H9 (cell line): ENCODE measurements around the gene TACR1. TPM values are rescaled to one million over a fixed set of nuclear protein-coding genes. Genes with fewer than 3 reads are reported as not detected.

Experiments used
- DNase-seq: peaks from one replicate; pipeline ENCODE4 v3.0.0-alpha.2; 2017
- H2AFZ ChIP-seq: one replicate; pipeline ENCODE4 v1.6.1; 2013; ENCODE audit warnings: mild to moderate bottlenecking, low read length, control low read depth, moderate library complexity
- H2AK5ac ChIP-seq: 2 replicates; pipeline ENCODE4 v1.6.1; 2013; ENCODE audit warnings: low read length, control low read depth, mixed read lengths; ENCODE audit not compliant: insufficient read length
- H2BK120ac ChIP-seq: one replicate; pipeline ENCODE4 v1.6.1; 2013; ENCODE audit warnings: low read depth, mild to moderate bottlenecking, low read length, control low read depth, inconsistent platforms; ENCODE audit not compliant: poor library complexity, severe bottlenecking
- H2BK12ac ChIP-seq: 2 replicates; pipeline ENCODE4 v1.6.1; 2013; ENCODE audit warnings: low read length, control low read depth, mixed read lengths, low read depth; ENCODE audit not compliant: insufficient read length
- H2BK15ac ChIP-seq: 2 replicates; pipeline ENCODE4 v1.6.1; 2013; ENCODE audit warnings: low read depth, low read length, control low read depth
- H2BK20ac ChIP-seq: one replicate; pipeline ENCODE4 v1.6.1; 2013; ENCODE audit warnings: low read depth, mild to moderate bottlenecking, low read length, control low read depth, inconsistent platforms; ENCODE audit not compliant: poor library complexity, severe bottlenecking
- H2BK5ac ChIP-seq: 2 replicates; pipeline ENCODE4 v1.6.1; 2013; ENCODE audit warnings: low read length, control low read depth, mixed read lengths; ENCODE audit not compliant: insufficient read length
- H3K14ac ChIP-seq: 2 replicates; pipeline ENCODE4 v1.6.1; 2013; ENCODE audit warnings: low read length, control low read depth; ENCODE audit not compliant: insufficient read depth
- H3K18ac ChIP-seq: 2 replicates; pipeline ENCODE4 v1.6.1; 2013; ENCODE audit warnings: low read depth, mild to moderate bottlenecking, mixed read lengths, low read length, control low read depth; ENCODE audit not compliant: insufficient read length
- H3K23ac ChIP-seq: 2 replicates; pipeline ENCODE4 v1.6.1; 2013; ENCODE audit warnings: low read length, control low read depth, mixed read lengths, low read depth; ENCODE audit not compliant: insufficient read length
- H3K23me2 ChIP-seq: 2 replicates; pipeline ENCODE4 v1.6.1; 2013; ENCODE audit warnings: low read depth, mild to moderate bottlenecking, mixed read lengths, low read length, control low read depth; ENCODE audit not compliant: insufficient read length, poor library complexity, severe bottlenecking
- H3K27ac ChIP-seq: 2 replicates; pipeline ENCODE4 v1.5.1; 2013; ENCODE audit warnings: low read length, control low read depth, mixed read lengths, low read depth; ENCODE audit not compliant: insufficient read length
- H3K27me3 ChIP-seq: 2 replicates; pipeline ENCODE4 v1.6.1; 2013; ENCODE audit warnings: low read length, control low read depth, inconsistent platforms; ENCODE audit not compliant: insufficient read depth
- H3K4ac ChIP-seq: 2 replicates; pipeline ENCODE4 v1.6.1; 2013; ENCODE audit warnings: low read depth, mild to moderate bottlenecking, control low read depth, inconsistent platforms, low read length, moderate library complexity
- H3K4me1 ChIP-seq: 2 replicates; pipeline ENCODE4 v1.6.1; 2013; ENCODE audit warnings: low read length, control low read depth, inconsistent platforms; ENCODE audit not compliant: insufficient read depth
- H3K4me2 ChIP-seq: 2 replicates; pipeline ENCODE4 v1.6.1; 2013; ENCODE audit warnings: low read length, control low read depth, mixed read lengths; ENCODE audit not compliant: insufficient read length, insufficient read depth
- H3K56ac ChIP-seq: 2 replicates; pipeline ENCODE4 v1.6.1; 2013; ENCODE audit warnings: low read depth, mild to moderate bottlenecking, mixed read lengths, low read length, control low read depth; ENCODE audit not compliant: insufficient read length
- H3K79me1 ChIP-seq: 2 replicates; pipeline ENCODE4 v1.6.1; 2013; ENCODE audit warnings: low read depth, mild to moderate bottlenecking, moderate library complexity, low read length, control low read depth, inconsistent platforms; ENCODE audit not compliant: insufficient read depth, poor library complexity, severe bottlenecking
- H3K79me2 ChIP-seq: 2 replicates; pipeline ENCODE4 v1.6.1; 2013; ENCODE audit warnings: low read length, control low read depth, inconsistent platforms; ENCODE audit not compliant: insufficient read depth
- H3K9ac ChIP-seq: 2 replicates; pipeline ENCODE4 v1.6.1; 2013; ENCODE audit warnings: low read length, control low read depth, mixed read lengths; ENCODE audit not compliant: insufficient read length; ENCODE audit errors: extremely low read depth
- H3K9me3 ChIP-seq: one replicate; pipeline ENCODE4 v1.6.1; 2013; ENCODE audit warnings: low read depth, low read length, inconsistent platforms; ENCODE audit not compliant: control insufficient read depth
- H3T11ph ChIP-seq: one replicate; pipeline ENCODE4 v1.6.1; 2013; ENCODE audit warnings: mild to moderate bottlenecking, low read length, control low read depth, inconsistent platforms
- H4K20me1 ChIP-seq: one replicate; pipeline ENCODE4 v1.6.1; 2013; ENCODE audit not compliant: control insufficient read depth, insufficient read length, insufficient read depth
- H4K5ac ChIP-seq: 2 replicates; pipeline ENCODE4 v1.6.1; 2013; ENCODE audit warnings: low read depth, mild to moderate bottlenecking, mixed read lengths, low read length, control low read depth; ENCODE audit not compliant: insufficient read length
- H4K8ac ChIP-seq: replicated peaks from 2 replicates; pipeline ENCODE4 v1.6.1; 2013; ENCODE audit warnings: low read length, control low read depth, mixed read lengths, low read depth; ENCODE audit not compliant: insufficient read length
- H4K91ac ChIP-seq: 2 replicates; pipeline ENCODE4 v1.6.1; 2013; ENCODE audit warnings: low read depth, mild to moderate bottlenecking, moderate library complexity, mixed read lengths, low read length, control low read depth; ENCODE audit not compliant: insufficient read length
- H3K27ac Mint-ChIP-seq, 3 experiments: 2 replicates in 2 of 3; 3 replicates in 1 of 3; pipeline ENCODE4 v1.8.0; 2020 to 2021; ENCODE audit warnings: mixed read lengths in 3 of 3, mild to moderate bottlenecking in 1 of 3, moderate library complexity in 1 of 3
- H3K27me3 Mint-ChIP-seq: 2 replicates; pipeline ENCODE4 v1.8.0; 2021; ENCODE audit warnings: low read depth, mild to moderate bottlenecking, moderate library complexity, mixed read lengths
- H3K36me3 Mint-ChIP-seq, 3 experiments: 2 replicates in 2 of 3; 3 replicates in 1 of 3; pipeline ENCODE4 v1.8.0; 2020 to 2021; ENCODE audit warnings: low read depth in 3 of 3, mixed read lengths in 3 of 3; ENCODE audit not compliant: insufficient read depth in 1 of 3
- H3K4me1 Mint-ChIP-seq, 2 experiments: 2 replicates each; pipeline ENCODE4 v1.8.0; 2020; ENCODE audit warnings: mixed read lengths in 2 of 2
- H3K4me3 Mint-ChIP-seq, 2 experiments: 2 replicates in 1 of 2; 3 replicates in 1 of 2; pipeline ENCODE4 v1.8.0; 2020 to 2021; ENCODE audit warnings: mild to moderate bottlenecking in 2 of 2, mixed read lengths in 2 of 2, moderate library complexity in 1 of 2
- H3K9me3 Mint-ChIP-seq, 2 experiments: 2 replicates in 1 of 2; 3 replicates in 1 of 2; pipeline ENCODE4 v1.8.0; 2020; ENCODE audit warnings: mild to moderate bottlenecking in 2 of 2, mixed read lengths in 2 of 2, moderate library complexity in 1 of 2
- CTCF ChIP-seq: fragments of 200-600 bp; sonication (generic); conservative IDR thresholded peaks from 3 replicates; pipeline ENCODE4 v1.8.0; 2021; ENCODE audit warnings: antibody characterized with exemption, mild to moderate bottlenecking
- WGBS: extraction: QIAGEN DNeasy Blood & Tissue Kit; methylation state at CpG from one replicate; pipeline ENCODE4 v1.1.7; 2013; ENCODE audit warnings: missing lambda C conversion rate, low lambda C conversion rate, mixed read lengths; ENCODE audit not compliant: insufficient read length; ENCODE audit errors: extremely low coverage; 5-methylcytosine and 5-hydroxymethylcytosine counted together
- total RNA-seq: library from RNA; stranded (reverse); gene quantifications from 2 replicates; pipeline ENCODE4 v1.2.1, GENCODE V29; 2021

The TACR1 gene
- total RNA-seq, 1 experiment from 2014 or later = 1.4 TPM

DNA sequence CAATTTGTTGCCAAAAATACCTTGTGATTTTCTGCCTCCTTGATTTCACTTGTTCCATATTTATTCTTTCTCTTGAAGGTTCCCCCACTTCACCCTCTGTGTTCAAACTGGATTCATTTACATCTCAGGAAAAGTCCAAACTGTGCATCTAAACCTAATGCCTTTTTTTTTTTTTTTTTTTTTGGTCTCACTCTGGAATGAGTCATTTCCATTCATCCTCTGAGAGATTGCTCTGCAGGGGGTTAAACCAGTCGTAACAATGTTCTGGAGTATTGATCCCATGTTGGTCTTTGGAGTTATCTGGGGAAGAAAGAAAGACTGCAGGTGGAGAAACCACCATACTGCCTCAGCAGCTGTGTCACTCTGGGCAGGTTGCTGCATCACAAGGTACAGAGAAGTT lies 119.7 kb downstream of the TACR1 start:
- no peaks in the 10 kb centered on the region for H3K27me3 Mint-ChIP-seq
- Histone ChIP-seq H3K56ac (no peak overlapping the region), H3K4ac (no peak overlapping the region)

More for the DNA sequence above, 119.7 kb downstream of the TACR1 start:
- WGBS = no CpG with 5 or more reads among the region's 1 CpG
- no peaks in the 10 kb centered on the region for H3K9me3 ChIP-seq
- H3K4me1 Mint-ChIP-seq = peaks cover 9 to 11% of the 10 kb centered on the region in 2 experiments
- no peak overlapping the region for H2BK5ac ChIP-seq
- H4K5ac ChIP-seq = no peak overlapping the region
- no peaks in the 10 kb centered on the region for H3K79me1 ChIP-seq
- no peak overlapping the region for H3K18ac ChIP-seq
- no peak overlapping the region for H2BK15ac ChIP-seq
- H4K20me1 ChIP-seq = no peaks in the 10 kb centered on the region
- H2AK5ac ChIP-seq = no peak overlapping the region
- no peak overlapping the region for H2BK120ac ChIP-seq
- no peak overlapping the region for H2BK12ac ChIP-seq
- no peak overlapping the region for H3K14ac ChIP-seq
- H3K4me3 Mint-ChIP-seq = no peak overlapping the region
- no peaks in the 10 kb centered on the region for H3K23me2 ChIP-seq
- peaks cover 5% of the 10 kb centered on the region; the same call in 1 of the 2 replicates for H3K4me1 ChIP-seq
- no peak overlapping the region for H3K27ac Mint-ChIP-seq
- no peak overlapping the region for H3K9ac ChIP-seq
- no peak overlapping the region for H4K8ac ChIP-seq
- no peak overlapping the region for H2AFZ ChIP-seq
- H3K36me3 Mint-ChIP-seq = no peaks in the 10 kb centered on the region
- H3K9me3 Mint-ChIP-seq = no peaks in the 10 kb centered on the region; a peak in 1 of 5 replicates
- no peak for TF ChIP-seq CTCF
- no peaks in the 10 kb centered on the region for H3K79me2 ChIP-seq
- H3K23ac ChIP-seq = no peak overlapping the region
- no peak overlapping the region for H2BK20ac ChIP-seq
- H4K91ac ChIP-seq = no peak overlapping the region
- no peak overlapping the region for H3K27ac ChIP-seq
- DNase-seq = no peak
- no peak overlapping the region for H3K4me2 ChIP-seq
- no peaks in the 10 kb centered on the region for H3K27me3 ChIP-seq
- H3T11ph ChIP-seq = no peak overlapping the region
